ENCODE data around the gene KDM2A. TPM values are rescaled to one million over a fixed set of nuclear protein-coding genes. Genes with fewer than 3 reads are reported as not detected.
A peak's percentile ranks its signal among the peaks of the same experiment; 100 is the strongest.

The KDM2A gene
- total RNA-seq, 4 donors from 2014 or later: 38.7 to 88.1 (median 73.5) TPM

DNA sequence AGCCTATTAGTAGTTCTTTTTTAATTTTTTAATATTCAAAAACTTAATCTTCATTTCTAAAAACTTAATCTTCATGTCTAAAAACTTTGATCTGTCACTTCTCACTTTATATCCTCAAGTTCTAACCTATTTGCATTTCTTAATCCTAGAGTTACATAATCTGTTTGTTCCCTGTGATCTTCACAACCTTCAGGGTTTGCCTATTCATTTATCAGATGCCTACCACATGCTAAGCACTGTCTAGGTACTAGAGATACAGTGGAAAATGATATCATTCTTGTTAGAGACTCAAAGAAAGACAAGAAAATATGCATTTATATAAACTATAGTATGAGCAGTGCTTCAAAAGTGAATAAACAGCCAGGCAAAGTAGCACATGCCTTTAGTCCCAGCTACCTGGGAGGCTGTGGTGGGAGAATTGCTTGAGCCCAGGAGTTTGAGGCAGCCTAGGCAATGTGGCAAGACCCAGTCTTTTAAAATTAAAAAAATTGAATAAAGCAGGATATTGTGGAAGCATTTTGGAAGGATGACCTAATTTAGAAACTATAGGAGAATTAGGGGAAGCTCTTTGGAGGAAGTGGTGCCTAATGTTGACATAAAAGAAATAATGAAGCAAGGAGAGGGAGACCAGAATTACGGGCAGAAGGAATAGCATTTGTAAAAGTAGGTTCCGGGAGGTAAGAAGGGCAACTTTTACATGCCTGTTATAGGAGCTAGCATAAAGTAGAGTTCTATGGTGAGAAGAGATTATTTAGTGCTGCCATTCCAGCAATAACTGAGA, 92.8 kb downstream of the KDM2A start:
- Histone ChIP-seq H3K27me3 (no peaks in the 10 kb centered on the region), H3K4me3 (replicated peaks in 1 of 3) (no peak overlapping the region), H3K27ac (peak overlapping the region in 1 of 3 donors; percentile 8), H3K4me1 (peaks cover 0 to 4% of the 10 kb centered on the region in 2 donors), H3K9me3 (no peaks in the 10 kb centered on the region), H3K36me3 (peaks cover 13 to 24% of the 10 kb centered on the region in 2 donors)
- TF ChIP-seq, protein P1, sequence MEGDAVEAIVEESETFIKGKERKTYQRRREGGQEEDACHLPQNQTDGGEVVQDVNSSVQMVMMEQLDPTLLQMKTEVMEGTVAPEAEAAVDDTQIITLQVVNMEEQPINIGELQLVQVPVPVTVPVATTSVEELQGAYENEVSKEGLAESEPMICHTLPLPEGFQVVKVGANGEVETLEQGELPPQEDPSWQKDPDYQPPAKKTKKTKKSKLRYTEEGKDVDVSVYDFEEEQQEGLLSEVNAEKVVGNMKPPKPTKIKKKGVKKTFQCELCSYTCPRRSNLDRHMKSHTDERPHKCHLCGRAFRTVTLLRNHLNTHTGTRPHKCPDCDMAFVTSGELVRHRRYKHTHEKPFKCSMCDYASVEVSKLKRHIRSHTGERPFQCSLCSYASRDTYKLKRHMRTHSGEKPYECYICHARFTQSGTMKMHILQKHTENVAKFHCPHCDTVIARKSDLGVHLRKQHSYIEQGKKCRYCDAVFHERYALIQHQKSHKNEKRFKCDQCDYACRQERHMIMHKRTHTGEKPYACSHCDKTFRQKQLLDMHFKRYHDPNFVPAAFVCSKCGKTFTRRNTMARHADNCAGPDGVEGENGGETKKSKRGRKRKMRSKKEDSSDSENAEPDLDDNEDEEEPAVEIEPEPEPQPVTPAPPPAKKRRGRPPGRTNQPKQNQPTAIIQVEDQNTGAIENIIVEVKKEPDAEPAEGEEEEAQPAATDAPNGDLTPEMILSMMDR (IDR thresholded peaks at IDR 0.05): no peak
- TF ChIP-seq POLR2A (IDR thresholded peaks at IDR 0.05): no peak
- intact Hi-C loops (cut with DNase I): no loop called here
- WGBS, 2 donors: 91 to 92% methylated on average over 2 of the region's 2 CpGs
- DNase-seq: no peak

DNA sequence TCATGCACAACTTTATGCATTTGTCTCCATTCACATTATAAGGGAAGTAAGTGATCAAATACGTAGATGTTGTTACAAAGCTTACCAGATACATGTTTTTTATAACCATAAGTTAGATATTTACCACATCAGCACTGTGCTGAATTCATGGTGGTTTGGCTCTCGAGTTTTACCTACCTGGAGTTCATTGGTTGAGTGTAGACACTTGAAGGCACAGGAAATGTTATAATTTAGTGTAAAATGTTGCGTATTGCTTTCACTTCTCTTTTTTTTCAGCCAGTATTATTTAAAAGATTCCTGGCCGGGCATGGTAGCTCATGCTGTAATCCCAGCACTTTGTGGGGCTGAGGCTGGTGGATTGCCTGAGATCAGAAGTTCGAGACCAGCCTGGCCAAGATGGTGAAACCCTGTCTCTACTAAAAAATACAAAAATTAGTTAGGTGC, 94.1 kb downstream of the KDM2A start:
- no peak for TF ChIP-seq POLR2A (IDR thresholded peaks at IDR 0.05)
- TF ChIP-seq, protein P1 (IDR thresholded peaks at IDR 0.05): no peak

DNA sequence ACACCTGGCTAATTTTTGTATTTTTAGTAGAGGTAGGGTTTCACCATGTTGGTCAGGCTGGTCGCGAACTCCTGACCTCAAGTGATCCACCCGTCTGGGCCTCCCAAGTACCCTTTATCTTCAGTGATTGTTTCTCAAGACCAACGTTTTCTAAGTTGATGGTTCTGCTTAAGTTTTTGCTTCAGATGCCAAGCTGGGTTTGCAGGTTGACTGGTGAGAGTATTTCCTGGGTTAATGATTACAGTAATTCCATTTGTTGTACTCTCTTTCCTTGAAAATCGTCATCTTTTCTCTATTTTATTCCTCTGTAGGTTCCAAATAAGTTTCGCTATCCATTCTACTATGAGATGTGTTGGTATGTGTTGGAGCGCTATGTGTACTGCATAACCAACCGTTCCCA, 108.7 kb downstream of the KDM2A start:
- Histone ChIP-seq H3K4me1 (no peaks in the 10 kb centered on the region), H3K27ac (no peak overlapping the region), H3K4me3 (replicated peaks in 1 of 3) (no peak overlapping the region), H3K36me3 (peaks cover 34 to 51% of the 10 kb centered on the region in 2 donors), H3K27me3 (no peaks in the 10 kb centered on the region), H3K9me3 (no peaks in the 10 kb centered on the region)
- WGBS, 2 donors: 88 to 90% methylated on average over 8 of the region's 8 CpGs
- no peak for DNase-seq
- TF ChIP-seq POLR2A (IDR thresholded peaks at IDR 0.05): no peak
- TF ChIP-seq, protein P1 (IDR thresholded peaks at IDR 0.05): no peak
- intact Hi-C loops (cut with DNase I): no loop called here

More for the DNA sequence above, 94.1 kb downstream of the KDM2A start:
- Histone ChIP-seq H3K9me3 (no peaks in the 10 kb centered on the region), H3K4me3 (replicated peaks in 1 of 3) (no peak overlapping the region), H3K27me3 (no peaks in the 10 kb centered on the region), H3K36me3 (peaks cover 12 to 33% of the 10 kb centered on the region in 2 donors), H3K27ac (no peak overlapping the region), H3K4me1 (peaks cover 0 to 4% of the 10 kb centered on the region in 2 donors)
- WGBS, 2 donors: 89 to 90% methylated on average over 5 of the region's 5 CpGs
- no peak for DNase-seq
- intact Hi-C loops (cut with DNase I): no loop called here

DNA sequence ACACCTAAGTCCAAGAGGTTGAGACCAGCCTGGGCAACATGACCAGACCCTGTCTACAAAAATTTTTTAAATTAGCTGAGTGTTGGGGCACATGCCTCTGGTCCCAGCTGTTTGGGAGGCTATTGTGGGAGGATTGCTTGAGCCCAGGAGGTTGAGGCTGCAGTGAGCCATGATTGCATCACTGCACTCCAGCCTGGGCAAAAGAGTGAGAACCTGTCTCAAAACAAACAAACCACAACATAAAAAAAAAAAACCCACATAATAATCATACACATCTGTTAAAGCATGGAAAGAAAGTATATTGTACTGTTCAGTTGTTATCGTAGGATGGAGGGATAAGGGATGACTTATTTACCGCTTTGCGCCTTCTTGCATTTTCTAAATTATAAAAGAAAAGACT, 111.3 kb downstream of the KDM2A start:
- H3K4me3 ChIP-seq (replicated peaks in 1 of 3): no peak overlapping the region
- H3K9me3 ChIP-seq: no peaks in the 10 kb centered on the region
- TF ChIP-seq POLR2A (IDR thresholded peaks at IDR 0.05): no peak
- TF ChIP-seq, protein P1 (IDR thresholded peaks at IDR 0.05): no peak
- DNase-seq: no peak
- intact Hi-C loops (cut with DNase I): loop anchor here (10.0 kb wide), 1 partner anchor 106 kb away; no protein-coding TSS in a partner anchor
- 96 to 99% methylated on average over 3 of the region's 3 CpGs for WGBS, 2 donors
- no peaks in the 10 kb centered on the region for H3K4me1 ChIP-seq
- no peaks in the 10 kb centered on the region for H3K27me3 ChIP-seq
- H3K36me3 ChIP-seq: peaks cover 25 to 46% of the 10 kb centered on the region in 2 donors
- no peak overlapping the region for H3K27ac ChIP-seq

DNA sequence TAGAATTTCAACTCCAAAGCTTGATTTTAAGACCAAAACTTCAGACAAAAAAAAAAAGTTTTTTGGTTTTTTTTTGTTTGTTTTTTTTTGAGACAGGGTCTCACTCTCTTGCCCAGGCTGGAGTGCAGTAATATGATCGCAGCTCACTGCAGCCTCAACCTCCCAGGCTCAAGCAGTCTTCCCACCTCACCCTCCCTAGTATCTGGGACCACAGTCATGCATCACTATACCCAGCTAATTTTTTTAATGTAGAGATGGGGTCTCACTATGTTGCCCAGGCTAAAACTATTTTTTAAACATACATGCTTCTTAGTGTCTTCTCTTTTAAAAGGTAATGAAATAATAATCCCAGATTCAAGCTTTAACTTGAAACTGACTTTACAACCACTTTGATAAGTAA, 111.8 kb downstream of the KDM2A start:
- TF ChIP-seq POLR2A (IDR thresholded peaks at IDR 0.05): no peak
- TF ChIP-seq, protein P1 (IDR thresholded peaks at IDR 0.05): no peak
- H3K4me1 ChIP-seq: no peaks in the 10 kb centered on the region
- H3K4me3 ChIP-seq (replicated peaks in 1 of 3): no peak overlapping the region
- H3K27me3 ChIP-seq: no peaks in the 10 kb centered on the region
- WGBS, 2 donors: 94 to 96% methylated on average over 1 of the region's 1 CpG
- peaks cover 25 to 42% of the 10 kb centered on the region in 2 donors for H3K36me3 ChIP-seq
- intact Hi-C loops (cut with DNase I): loop anchor here (10.0 kb wide), 1 partner anchor 106 kb away; no protein-coding TSS in a partner anchor
- DNase-seq: no peak
- no peak overlapping the region for H3K27ac ChIP-seq
- no peaks in the 10 kb centered on the region for H3K9me3 ChIP-seq

Data from thyroid gland (tissue), 4 donors.